Measurements from ENCODE around the gene TMEM9B.

TMEM9B gene

DNA sequence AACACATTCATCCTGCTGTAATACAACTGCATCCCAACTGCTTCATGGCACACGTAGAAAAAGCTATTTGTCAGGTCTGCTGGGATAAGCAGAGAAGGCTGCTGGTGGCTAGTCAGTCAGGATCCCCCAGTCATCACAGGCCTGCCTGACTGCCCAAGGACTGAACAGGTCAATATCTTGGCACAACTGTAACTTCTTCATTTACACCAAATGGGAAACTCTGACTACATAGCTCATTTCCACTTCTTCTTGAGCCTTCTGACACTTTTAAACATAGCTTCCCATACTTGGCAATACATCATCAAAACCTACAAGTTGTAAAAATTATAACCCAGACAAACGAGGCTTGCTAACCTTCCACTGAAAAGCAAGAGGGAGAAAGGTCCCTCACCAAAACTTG, 2.8 kb downstream of the TMEM9B start:
- no peak overlapping the region for H3K27ac ChIP-seq
- ChIA-PET CTCF (interaction anchor here (0.7 kb wide), 2 partner anchors 33 to 356 kb away, joined by 3 to 4 read pairs; no protein-coding TSS in a partner anchor), POLR2A (ENCODE audit: low non-redundant PET) (interaction anchor here (0.5 kb wide), 1 partner anchor 48 kb away, joined by 5 read pairs; no protein-coding TSS in a partner anchor)
- DNase-seq (ENCODE audit: low spot score), result no peak
- TF ChIP-seq, protein P1, sequence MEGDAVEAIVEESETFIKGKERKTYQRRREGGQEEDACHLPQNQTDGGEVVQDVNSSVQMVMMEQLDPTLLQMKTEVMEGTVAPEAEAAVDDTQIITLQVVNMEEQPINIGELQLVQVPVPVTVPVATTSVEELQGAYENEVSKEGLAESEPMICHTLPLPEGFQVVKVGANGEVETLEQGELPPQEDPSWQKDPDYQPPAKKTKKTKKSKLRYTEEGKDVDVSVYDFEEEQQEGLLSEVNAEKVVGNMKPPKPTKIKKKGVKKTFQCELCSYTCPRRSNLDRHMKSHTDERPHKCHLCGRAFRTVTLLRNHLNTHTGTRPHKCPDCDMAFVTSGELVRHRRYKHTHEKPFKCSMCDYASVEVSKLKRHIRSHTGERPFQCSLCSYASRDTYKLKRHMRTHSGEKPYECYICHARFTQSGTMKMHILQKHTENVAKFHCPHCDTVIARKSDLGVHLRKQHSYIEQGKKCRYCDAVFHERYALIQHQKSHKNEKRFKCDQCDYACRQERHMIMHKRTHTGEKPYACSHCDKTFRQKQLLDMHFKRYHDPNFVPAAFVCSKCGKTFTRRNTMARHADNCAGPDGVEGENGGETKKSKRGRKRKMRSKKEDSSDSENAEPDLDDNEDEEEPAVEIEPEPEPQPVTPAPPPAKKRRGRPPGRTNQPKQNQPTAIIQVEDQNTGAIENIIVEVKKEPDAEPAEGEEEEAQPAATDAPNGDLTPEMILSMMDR (conservative IDR thresholded peaks at IDR 0.05; ENCODE audit: low read depth), result no peak

DNA sequence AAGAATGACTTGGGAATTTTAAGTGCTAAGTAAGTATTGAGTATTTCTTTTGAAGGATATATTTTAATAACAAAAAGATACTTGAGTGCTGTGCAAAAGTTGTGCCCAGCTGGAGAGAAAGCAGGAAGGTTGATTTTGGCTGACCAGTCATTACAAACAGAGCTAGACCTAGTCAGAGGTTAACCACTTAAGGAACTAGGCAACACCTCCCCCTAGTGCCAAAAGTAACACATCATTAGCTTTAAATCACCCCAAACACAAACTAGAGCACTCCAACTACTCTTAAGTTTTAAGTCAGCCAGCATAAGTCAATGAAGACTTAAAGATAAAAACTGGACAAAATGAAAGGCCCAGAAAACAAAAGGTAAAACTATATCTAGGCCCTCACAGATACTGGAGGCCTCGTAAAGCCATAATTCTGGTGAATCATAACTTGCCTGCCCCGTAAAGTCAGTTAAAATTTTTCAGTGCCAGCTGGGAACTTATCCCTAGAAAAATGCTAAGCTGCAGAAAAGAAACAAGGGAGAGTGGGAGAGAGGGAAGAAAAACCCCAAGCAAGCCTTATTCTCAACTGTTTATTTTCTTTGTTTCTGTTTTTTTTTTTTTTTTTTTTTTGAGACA, 4.6 kb downstream of the TMEM9B start:
- H3K27ac ChIP-seq, result no peak overlapping the region
- ChIA-PET CTCF (interaction anchor here (0.6 to 2.6 kb wide), 12 partner anchors 39 to 626 kb away, joined by 3 to 10 read pairs (median 3); a partner anchor contains a TSS), POLR2A (ENCODE audit: low non-redundant PET) (no interaction called here)
- DNase-seq (ENCODE audit: low spot score), result peak; percentile 84
- TF ChIP-seq, protein P1 (conservative IDR thresholded peaks at IDR 0.05; ENCODE audit: low read depth), result peak; percentile 77

DNA sequence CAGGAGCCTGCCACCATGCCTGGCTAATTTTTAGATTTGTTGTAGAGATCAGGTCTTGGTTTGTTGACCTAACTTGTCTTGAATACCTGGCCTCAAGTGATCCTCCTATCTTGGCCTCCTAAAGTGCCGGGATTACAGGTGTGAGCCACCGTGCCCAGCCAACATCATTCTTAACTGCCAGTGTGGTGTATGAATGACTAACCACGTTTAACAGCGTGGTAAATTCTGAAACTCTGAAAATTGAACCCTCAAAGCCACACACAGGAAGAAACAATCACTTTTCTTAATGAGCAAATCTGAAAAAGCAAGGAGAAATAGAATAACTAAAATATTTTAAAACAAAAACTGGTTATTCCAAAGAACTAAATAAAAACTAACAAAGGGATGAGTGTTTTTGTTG, 7.4 kb downstream of the TMEM9B start:
- H3K27ac ChIP-seq, result no peak overlapping the region
- no peak for DNase-seq (ENCODE audit: low spot score)
- ChIA-PET CTCF (no interaction called here), POLR2A (ENCODE audit: low non-redundant PET) (no interaction called here)
- TF ChIP-seq, protein P1 (conservative IDR thresholded peaks at IDR 0.05; ENCODE audit: low read depth), result no peak

DNA sequence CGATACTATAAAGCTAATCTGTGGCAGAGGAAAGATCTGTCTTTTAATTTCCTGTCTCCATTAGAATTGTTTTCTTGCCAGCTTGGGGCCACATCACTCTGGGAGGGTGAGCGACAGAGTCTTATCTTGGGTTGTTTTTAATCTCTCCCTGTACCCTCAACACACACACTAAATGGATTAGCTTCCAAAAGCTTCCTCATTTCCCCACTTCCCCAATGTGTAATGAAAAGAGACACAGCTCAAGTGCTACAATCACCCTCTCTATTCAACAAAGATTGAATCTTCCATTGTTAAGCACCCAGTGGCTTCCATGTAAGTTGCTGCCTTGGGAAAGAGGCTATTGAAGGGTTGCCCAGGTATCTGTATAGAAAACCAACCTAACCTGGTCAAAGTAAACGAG, 15.4 kb downstream of the TMEM9B start:
- POLR2A ChIA-PET (ENCODE audit: low non-redundant PET), result no interaction called here

DNA sequence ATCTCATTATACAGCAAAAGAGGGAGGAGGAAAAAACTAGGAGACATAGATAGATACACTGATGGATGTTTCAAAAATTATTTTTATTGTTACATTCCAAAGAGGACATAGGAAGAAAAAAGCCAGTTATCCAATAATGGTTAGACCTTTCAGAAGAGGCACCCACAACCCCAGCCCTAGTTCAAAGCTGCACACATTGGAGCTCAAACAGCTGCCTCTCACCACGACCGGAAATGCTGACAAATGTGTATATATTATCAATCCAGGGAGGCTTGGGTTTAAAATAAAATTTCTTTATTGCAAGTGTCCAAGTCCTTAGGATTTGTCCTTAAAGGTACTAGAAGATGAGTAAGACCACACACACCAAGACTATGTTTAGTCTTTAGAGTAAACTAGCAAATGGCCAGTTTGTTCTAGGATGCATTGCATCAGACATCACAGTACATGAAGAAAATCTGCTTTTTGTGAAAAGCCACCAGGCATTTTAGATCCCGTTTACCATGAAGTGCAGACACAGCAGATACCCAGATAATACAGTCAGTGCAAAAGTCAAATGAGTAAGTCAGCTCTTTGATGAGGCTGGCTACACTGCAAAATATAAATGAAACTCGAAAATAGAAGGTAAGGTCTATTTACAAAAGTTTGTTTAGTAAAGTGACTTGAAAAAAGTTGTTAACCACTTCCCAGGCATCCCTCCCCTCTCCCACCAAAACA, 16.9 kb downstream of the TMEM9B start:
- TF ChIP-seq, protein P1 (conservative IDR thresholded peaks at IDR 0.05; ENCODE audit: low read depth), result no peak
- H3K27ac ChIP-seq, result no peak overlapping the region
- no peak for DNase-seq (ENCODE audit: low spot score)
- ChIA-PET POLR2A (ENCODE audit: low non-redundant PET) (no interaction called here), CTCF (no interaction called here)

More for the DNA sequence above, 15.4 kb downstream of the TMEM9B start:
- no peak overlapping the region for H3K27ac ChIP-seq
- no peak for DNase-seq (ENCODE audit: low spot score)
- CTCF ChIA-PET, result interaction anchor here (0.6 kb wide), 1 partner anchor 392 kb away, joined by 4 read pairs; no protein-coding TSS in a partner anchor
- TF ChIP-seq, protein P1 (conservative IDR thresholded peaks at IDR 0.05; ENCODE audit: low read depth), result no peak

DNA sequence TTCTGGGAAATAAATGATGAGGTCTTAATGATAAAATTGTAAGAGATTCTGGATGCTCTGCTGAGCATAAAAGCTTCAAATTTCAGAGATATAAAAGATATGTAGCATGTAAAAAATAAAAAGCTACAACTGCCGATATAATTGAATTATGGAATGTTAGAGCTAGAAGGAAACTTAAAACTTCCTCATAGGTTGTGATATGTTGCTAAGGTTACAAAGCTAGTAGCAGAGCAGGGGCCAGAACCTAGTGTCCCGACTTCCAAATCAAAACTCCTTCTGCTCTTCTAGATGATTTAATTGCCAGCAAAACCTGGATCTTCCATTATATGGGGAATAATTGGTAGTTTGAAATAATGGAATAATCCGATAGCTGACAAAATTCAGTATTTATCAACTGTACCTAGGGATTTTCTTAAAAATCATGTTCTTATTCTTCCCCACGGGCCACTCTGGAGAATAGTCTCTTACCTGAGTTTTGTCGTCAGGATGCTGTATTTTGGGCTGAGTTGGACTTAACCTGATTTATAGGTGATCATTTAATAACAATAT, 21.6 kb downstream of the TMEM9B start, which contains the start of gene ASCL3:
Gene ASCL3, minus strand, starts transcription at position 499 of the 549 bp plus-strand sequence. CDS start 4,855 bp downstream, outside the sequence.
- no peak for DNase-seq (ENCODE audit: low spot score)
- TF ChIP-seq, protein P1 (conservative IDR thresholded peaks at IDR 0.05; ENCODE audit: low read depth), result no peak
- ChIA-PET POLR2A (ENCODE audit: low non-redundant PET) (no interaction called here), CTCF (no interaction called here)
- H3K27ac ChIP-seq, result no peak within 1 kb of the TSS
